ENCODE measurements around the gene ROBO4.

The ROBO4 gene

GRCh38 chr11:124937336-124937935 is 39.8 kb upstream of the ROBO4 start:
- Histone ChIP-seq H3K36me3 (ENCODE audit: control insufficient read depth in 5 of 5, insufficient read depth in 5 of 5, low read length in 5 of 5) (no peaks in the 10 kb centered on the region), H3K9ac (ENCODE audit: low read length in 5 of 5) (no peak overlapping the region), H3K9me3 (ENCODE audit: control insufficient read depth in 5 of 5, low read length in 5 of 5) (no peaks in the 10 kb centered on the region), H3K27ac (ENCODE audit: low read depth, low read length) (peak overlapping the region; percentile 95), H3K4me3 (ENCODE audit: low read depth in 1 of 5, low read length in 5 of 5) (no peak overlapping the region), H3K27me3 (ENCODE audit: control insufficient read depth in 5 of 5, insufficient read depth in 4 of 5, low read length in 5 of 5) (no peaks in the 10 kb centered on the region), H3K4me1 (ENCODE audit: control insufficient read depth in 5 of 5, insufficient read depth in 5 of 5, low read length in 5 of 5) (peaks cover 0 to 48% (median 30%) of the 10 kb centered on the region in 5 donors)

GRCh38 chr11:124935548-124936514 is 38.2 kb upstream of the ROBO4 start, which contains the start of gene HEPACAM:
Gene HEPACAM, minus strand, starts transcription at chr11:124936047. Its CDS starts 41 bp downstream, at chr11:124936006.
- H3K36me3 ChIP-seq (ENCODE audit: control insufficient read depth in 5 of 5, insufficient read depth in 5 of 5, low read length in 5 of 5), result no peaks in the 10 kb centered on the region
- no peaks in the 10 kb centered on the region for H3K9me3 ChIP-seq (ENCODE audit: control insufficient read depth in 5 of 5, low read length in 5 of 5)
- H3K27me3 ChIP-seq (ENCODE audit: control insufficient read depth in 5 of 5, insufficient read depth in 4 of 5, low read length in 5 of 5), result no peaks in the 10 kb centered on the region
- H3K9ac ChIP-seq (ENCODE audit: low read length in 5 of 5), result peak within 1 kb of the TSS in 4 of 5 donors; percentile 25 to 81 (median 50)
- H3K4me3 ChIP-seq (ENCODE audit: low read depth in 1 of 5, low read length in 5 of 5), result peak within 1 kb of the TSS; percentile 31 to 84 (median 62)
- peaks cover 0 to 48% (median 30%) of the 10 kb centered on the region in 5 donors for H3K4me1 ChIP-seq (ENCODE audit: control insufficient read depth in 5 of 5, insufficient read depth in 5 of 5, low read length in 5 of 5)
- H3K27ac ChIP-seq (ENCODE audit: low read depth, low read length), result peak within 1 kb of the TSS; percentile 95

DNA sequence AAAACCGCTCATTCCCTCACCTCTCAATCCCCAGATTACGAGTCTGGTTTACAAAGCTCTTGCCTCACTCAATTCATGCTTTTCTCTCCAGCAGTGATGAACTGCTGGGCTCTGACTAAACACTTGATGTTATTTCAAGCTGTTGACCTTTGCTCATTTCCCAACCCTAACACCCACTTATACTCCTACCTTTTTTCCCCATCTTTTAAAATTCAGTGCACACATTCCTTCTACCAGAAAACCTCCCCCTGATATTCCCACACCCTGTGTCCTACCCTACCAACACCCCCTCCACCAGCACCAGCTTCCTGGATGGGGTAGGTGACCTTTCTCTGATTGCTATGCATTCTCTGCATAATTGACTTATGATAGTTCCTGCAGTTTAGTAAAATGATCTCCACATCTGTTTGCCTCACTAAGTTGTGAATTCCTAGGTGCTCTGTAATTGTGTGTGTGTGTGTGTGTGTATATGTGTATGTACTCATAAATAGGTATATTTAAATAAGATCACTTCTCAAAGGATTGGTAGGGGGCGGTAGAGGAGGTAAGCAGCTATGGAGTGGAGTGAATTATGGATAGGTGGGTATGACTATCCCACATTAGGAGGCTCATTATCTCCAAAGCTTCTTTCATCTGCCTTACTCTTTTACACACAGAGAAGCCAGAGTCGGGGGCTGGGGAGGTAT is 37.3 kb upstream of the ROBO4 start:
- Histone ChIP-seq H3K4me3 (ENCODE audit: low read depth in 1 of 5, low read length in 5 of 5) (peak overlapping the region; percentile 31 to 84 (median 62)), H3K4me1 (ENCODE audit: control insufficient read depth in 5 of 5, insufficient read depth in 5 of 5, low read length in 5 of 5) (peaks cover 0 to 55% (median 30%) of the 10 kb centered on the region in 5 donors), H3K9me3 (ENCODE audit: control insufficient read depth in 5 of 5, low read length in 5 of 5) (no peaks in the 10 kb centered on the region), H3K9ac (ENCODE audit: low read length in 5 of 5) (peak overlapping the region in 2 of 5 donors; percentile 57 to 81), H3K27me3 (ENCODE audit: control insufficient read depth in 5 of 5, insufficient read depth in 4 of 5, low read length in 5 of 5) (no peaks in the 10 kb centered on the region), H3K27ac (ENCODE audit: low read depth, low read length) (peak overlapping the region; percentile 95), H3K36me3 (ENCODE audit: control insufficient read depth in 5 of 5, insufficient read depth in 5 of 5, low read length in 5 of 5) (no peaks in the 10 kb centered on the region)

- Histone ChIP-seq H3K36me3 (ENCODE audit: control insufficient read depth in 5 of 5, insufficient read depth in 5 of 5, low read length in 5 of 5) (no peaks in the 10 kb centered on the region), H3K27ac (ENCODE audit: low read depth, low read length) (no peak overlapping the region), H3K27me3 (ENCODE audit: control insufficient read depth in 5 of 5, insufficient read depth in 4 of 5, low read length in 5 of 5) (no peaks in the 10 kb centered on the region), H3K4me1 (ENCODE audit: control insufficient read depth in 5 of 5, insufficient read depth in 5 of 5, low read length in 5 of 5) (peaks cover 0 to 44% (median 29%) of the 10 kb centered on the region in 5 donors), H3K9me3 (ENCODE audit: control insufficient read depth in 5 of 5, low read length in 5 of 5) (no peaks in the 10 kb centered on the region), H3K9ac (ENCODE audit: low read length in 5 of 5) (no peak overlapping the region), H3K4me3 (ENCODE audit: low read depth in 1 of 5, low read length in 5 of 5) (no peak overlapping the region)
These were observed 33.1 kb upstream of the ROBO4 start for GRCh38 chr11:124930799-124931198.

- Histone ChIP-seq H3K27ac (ENCODE audit: low read depth, low read length) (peak overlapping the region; percentile 49), H3K9ac (ENCODE audit: low read length in 5 of 5) (no peak overlapping the region), H3K27me3 (ENCODE audit: control insufficient read depth in 5 of 5, insufficient read depth in 4 of 5, low read length in 5 of 5) (no peaks in the 10 kb centered on the region), H3K9me3 (ENCODE audit: control insufficient read depth in 5 of 5, low read length in 5 of 5) (no peaks in the 10 kb centered on the region), H3K4me3 (ENCODE audit: low read depth in 1 of 5, low read length in 5 of 5) (no peak overlapping the region), H3K36me3 (ENCODE audit: control insufficient read depth in 5 of 5, insufficient read depth in 5 of 5, low read length in 5 of 5) (peaks cover 0 to 7% (median 0%) of the 10 kb centered on the region in 5 donors), H3K4me1 (ENCODE audit: control insufficient read depth in 5 of 5, insufficient read depth in 5 of 5, low read length in 5 of 5) (peaks cover 0 to 31% (median 19%) of the 10 kb centered on the region in 5 donors)
These were observed 31.4 kb upstream of the ROBO4 start for GRCh38 chr11:124928942-124929665.

DNA sequence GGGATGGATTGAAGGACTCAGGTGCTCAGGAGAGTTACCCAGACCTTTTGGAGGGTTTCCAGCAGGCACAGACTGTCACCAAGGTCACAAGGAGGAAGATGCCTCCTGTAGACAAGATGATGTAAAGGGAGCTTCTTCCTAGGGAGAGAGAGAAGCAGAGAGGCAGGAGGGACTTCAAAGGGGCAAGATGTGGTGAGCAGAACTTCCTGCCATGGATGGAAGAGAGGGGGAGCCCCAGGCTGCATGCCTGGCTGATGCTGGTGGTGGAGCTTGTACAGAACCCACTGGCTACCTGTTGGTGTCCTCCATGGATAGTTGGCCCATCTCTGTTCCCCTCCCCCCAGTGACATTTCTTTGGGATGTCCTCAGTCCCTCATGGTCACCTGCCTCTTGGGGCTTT is 25.6 kb upstream of the ROBO4 start:
- H3K27me3 ChIP-seq (ENCODE audit: control insufficient read depth in 5 of 5, insufficient read depth in 4 of 5, low read length in 5 of 5), result no peaks in the 10 kb centered on the region
- H3K9me3 ChIP-seq (ENCODE audit: control insufficient read depth in 5 of 5, low read length in 5 of 5), result no peaks in the 10 kb centered on the region
- H3K36me3 ChIP-seq (ENCODE audit: control insufficient read depth in 5 of 5, insufficient read depth in 5 of 5, low read length in 5 of 5), result peaks cover 0 to 19% (median 13%) of the 10 kb centered on the region in 5 donors
- H3K27ac ChIP-seq (ENCODE audit: low read depth, low read length), result no peak overlapping the region
- no peak overlapping the region for H3K9ac ChIP-seq (ENCODE audit: low read length in 5 of 5)
- no peak overlapping the region for H3K4me3 ChIP-seq (ENCODE audit: low read depth in 1 of 5, low read length in 5 of 5)
- peaks cover 0 to 18% (median 11%) of the 10 kb centered on the region in 5 donors for H3K4me1 ChIP-seq (ENCODE audit: control insufficient read depth in 5 of 5, insufficient read depth in 5 of 5, low read length in 5 of 5)

DNA sequence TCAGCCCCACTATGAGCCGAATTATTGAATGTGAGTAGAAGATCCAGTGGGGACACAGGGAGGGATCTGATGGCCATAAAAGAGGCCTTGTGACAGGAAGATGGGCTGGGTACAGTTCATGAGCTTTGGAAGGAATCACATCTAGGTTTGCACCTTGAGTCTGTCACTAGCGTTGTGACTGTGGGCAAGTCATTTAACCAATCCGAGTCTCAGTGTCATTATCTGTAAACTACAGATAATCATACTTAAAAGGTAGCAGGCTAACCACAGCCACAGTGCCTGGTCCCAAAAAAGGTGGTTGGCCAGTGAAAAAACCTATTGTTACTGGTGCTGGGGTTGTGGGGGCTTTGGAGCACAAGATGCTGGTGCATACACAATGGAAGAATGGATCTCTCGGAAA is 25.2 kb upstream of the ROBO4 start:
- Histone ChIP-seq H3K4me1 (ENCODE audit: control insufficient read depth in 5 of 5, insufficient read depth in 5 of 5, low read length in 5 of 5) (peaks cover 0 to 18% (median 11%) of the 10 kb centered on the region in 5 donors), H3K27me3 (ENCODE audit: control insufficient read depth in 5 of 5, insufficient read depth in 4 of 5, low read length in 5 of 5) (no peaks in the 10 kb centered on the region)

DNA sequence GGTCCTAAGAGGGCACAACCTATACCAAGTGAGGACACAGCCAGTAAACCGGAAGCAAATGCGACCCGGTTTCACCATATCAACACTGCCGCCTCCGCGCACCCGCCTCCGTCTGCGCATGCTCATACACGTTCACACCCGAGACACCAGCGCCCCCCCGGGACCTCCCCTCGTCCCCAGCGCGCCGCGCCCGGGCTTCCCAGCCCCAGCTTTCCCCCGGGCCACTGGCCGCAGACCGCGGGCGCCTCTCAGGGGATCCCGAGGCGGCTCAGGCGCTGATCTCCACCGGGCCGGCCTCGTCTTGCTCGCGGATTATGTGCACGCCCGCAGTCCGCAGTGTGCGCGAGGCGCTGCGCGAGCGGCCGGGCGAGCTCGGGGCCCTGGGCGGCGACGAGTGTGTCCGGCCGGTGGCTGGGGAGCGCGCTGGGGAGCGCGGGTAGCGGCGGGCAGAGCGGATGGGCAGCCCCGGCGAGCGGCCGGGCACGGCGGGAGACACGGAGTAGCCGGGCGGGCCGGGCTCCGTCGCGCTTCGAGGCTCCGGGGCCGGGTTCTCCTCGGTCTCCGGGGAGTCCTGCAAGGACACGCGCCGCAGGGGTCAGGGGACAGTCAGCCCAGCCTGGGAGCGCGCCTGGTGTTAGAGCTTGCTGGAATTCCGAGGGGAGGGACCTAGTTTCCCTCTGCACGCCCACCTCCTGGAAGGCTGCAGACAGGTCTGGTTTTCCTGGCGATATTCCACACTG is 23.4 kb upstream of the ROBO4 start:
- no peak overlapping the region for H3K27ac ChIP-seq (ENCODE audit: low read depth, low read length)
- H3K9me3 ChIP-seq (ENCODE audit: control insufficient read depth in 5 of 5, low read length in 5 of 5), result no peaks in the 10 kb centered on the region
- H3K9ac ChIP-seq (ENCODE audit: low read length in 5 of 5), result no peak overlapping the region
- H3K36me3 ChIP-seq (ENCODE audit: control insufficient read depth in 5 of 5, insufficient read depth in 5 of 5, low read length in 5 of 5), result peaks cover 0 to 19% (median 13%) of the 10 kb centered on the region in 5 donors
- H3K4me3 ChIP-seq (ENCODE audit: low read depth in 1 of 5, low read length in 5 of 5), result peak overlapping the region; percentile 15 to 61 (median 46)
- H3K27me3 ChIP-seq (ENCODE audit: control insufficient read depth in 5 of 5, insufficient read depth in 4 of 5, low read length in 5 of 5), result no peaks in the 10 kb centered on the region
- H3K4me1 ChIP-seq (ENCODE audit: control insufficient read depth in 5 of 5, insufficient read depth in 5 of 5, low read length in 5 of 5), result peaks cover 0 to 18% (median 11%) of the 10 kb centered on the region in 5 donors

More for the DNA sequence above, 25.2 kb upstream of the ROBO4 start:
- no peak overlapping the region for H3K27ac ChIP-seq (ENCODE audit: low read depth, low read length)
- peaks cover 0 to 19% (median 13%) of the 10 kb centered on the region in 5 donors for H3K36me3 ChIP-seq (ENCODE audit: control insufficient read depth in 5 of 5, insufficient read depth in 5 of 5, low read length in 5 of 5)
- no peak overlapping the region for H3K4me3 ChIP-seq (ENCODE audit: low read depth in 1 of 5, low read length in 5 of 5)
- no peaks in the 10 kb centered on the region for H3K9me3 ChIP-seq (ENCODE audit: control insufficient read depth in 5 of 5, low read length in 5 of 5)
- no peak overlapping the region for H3K9ac ChIP-seq (ENCODE audit: low read length in 5 of 5)

GRCh38 chr11:124920356-124920755 is 22.7 kb upstream of the ROBO4 start:
- Histone ChIP-seq H3K27ac (ENCODE audit: low read depth, low read length) (no peak overlapping the region), H3K4me3 (ENCODE audit: low read depth in 1 of 5, low read length in 5 of 5) (peak overlapping the region; percentile 15 to 61 (median 46)), H3K4me1 (ENCODE audit: control insufficient read depth in 5 of 5, insufficient read depth in 5 of 5, low read length in 5 of 5) (peaks cover 0 to 18% (median 11%) of the 10 kb centered on the region in 5 donors), H3K9ac (ENCODE audit: low read length in 5 of 5) (no peak overlapping the region), H3K27me3 (ENCODE audit: control insufficient read depth in 5 of 5, insufficient read depth in 4 of 5, low read length in 5 of 5) (no peaks in the 10 kb centered on the region), H3K36me3 (ENCODE audit: control insufficient read depth in 5 of 5, insufficient read depth in 5 of 5, low read length in 5 of 5) (peaks cover 0 to 19% (median 13%) of the 10 kb centered on the region in 5 donors), H3K9me3 (ENCODE audit: control insufficient read depth in 5 of 5, low read length in 5 of 5) (no peaks in the 10 kb centered on the region)

Measured in subcutaneous abdominal adipose tissue (tissue), 5 donors.